MM.1S (cell line): Measurements from ENCODE around the gene DYNC1I1.

Experiments used
- EZH2 ChIP-seq: fragments of 300-600 bp; sonication (generic); optimal IDR thresholded peaks from 2 replicates; pipeline ENCODE3; 2017; ENCODE audit warnings: low read depth, mild to moderate bottlenecking, antibody characterized with exemption, low read length, mixed read lengths
- EZH2phosphoT487 ChIP-seq: fragments of 300-600 bp; sonication (generic); IDR thresholded peaks from 2 replicates; pipeline ENCODE4 v1.6.1; 2018; ENCODE audit warnings: antibody characterized with exemption, low read length
- TF ChIP-seq, protein P1 (sequence below): fragments of 300-600 bp; sonication (generic); IDR thresholded peaks from 2 replicates; pipeline ENCODE4 v1.5.1; 2016; ENCODE audit warnings: antibody characterized with exemption, low read length, mixed read lengths

DNA sequence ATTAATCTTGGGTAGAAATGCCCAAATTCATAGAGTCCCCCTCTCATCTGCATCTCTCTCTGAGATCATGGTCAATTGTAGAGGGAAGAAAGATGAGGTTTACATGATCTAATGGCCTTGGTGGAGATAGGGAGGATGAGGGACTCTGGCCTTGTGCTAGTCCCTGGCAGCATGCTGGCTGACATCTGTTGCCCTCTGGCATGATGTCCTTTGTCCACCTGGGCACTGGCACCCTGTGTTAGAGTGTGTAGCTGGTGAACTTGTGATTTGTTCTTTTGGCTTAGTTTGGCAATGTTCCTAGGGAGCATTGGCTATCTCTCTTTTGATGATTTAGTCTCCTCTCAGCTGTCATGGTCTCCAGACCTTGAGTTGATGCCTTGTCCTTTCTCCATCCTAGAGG is 103.2 kb downstream of the DYNC1I1 start:
- no peak for TF ChIP-seq EZH2
- TF ChIP-seq, protein P1, sequence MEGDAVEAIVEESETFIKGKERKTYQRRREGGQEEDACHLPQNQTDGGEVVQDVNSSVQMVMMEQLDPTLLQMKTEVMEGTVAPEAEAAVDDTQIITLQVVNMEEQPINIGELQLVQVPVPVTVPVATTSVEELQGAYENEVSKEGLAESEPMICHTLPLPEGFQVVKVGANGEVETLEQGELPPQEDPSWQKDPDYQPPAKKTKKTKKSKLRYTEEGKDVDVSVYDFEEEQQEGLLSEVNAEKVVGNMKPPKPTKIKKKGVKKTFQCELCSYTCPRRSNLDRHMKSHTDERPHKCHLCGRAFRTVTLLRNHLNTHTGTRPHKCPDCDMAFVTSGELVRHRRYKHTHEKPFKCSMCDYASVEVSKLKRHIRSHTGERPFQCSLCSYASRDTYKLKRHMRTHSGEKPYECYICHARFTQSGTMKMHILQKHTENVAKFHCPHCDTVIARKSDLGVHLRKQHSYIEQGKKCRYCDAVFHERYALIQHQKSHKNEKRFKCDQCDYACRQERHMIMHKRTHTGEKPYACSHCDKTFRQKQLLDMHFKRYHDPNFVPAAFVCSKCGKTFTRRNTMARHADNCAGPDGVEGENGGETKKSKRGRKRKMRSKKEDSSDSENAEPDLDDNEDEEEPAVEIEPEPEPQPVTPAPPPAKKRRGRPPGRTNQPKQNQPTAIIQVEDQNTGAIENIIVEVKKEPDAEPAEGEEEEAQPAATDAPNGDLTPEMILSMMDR: no peak
- TF ChIP-seq EZH2phosphoT487: no peak
